HG02763 (cell line): ENCODE data around the gene CPA2.
"Not testable (repeated sequence)": the region's sequence is repeated elsewhere in the genome, so short reads cannot be mapped to it uniquely, and the experiment has no call there.

Experiments
- ATAC-seq: cut with Tn5 transposase; IDR thresholded peaks from one replicate; pipeline ENCODE4 v1.9.1; 2021; ENCODE audit warnings: mild to moderate bottlenecking, moderate library complexity; ENCODE audit not compliant: unreplicated experiment

The CPA2 gene

GRCh38 chr7:130249626-130250025, 17.0 kb upstream of the CPA2 start:
- ATAC-seq = not testable (repeated sequence)

GRCh38 chr7:130254555-130254954, 12.1 kb upstream of the CPA2 start:
- no peak for ATAC-seq

GRCh38 chr7:130256704-130257103, 10.0 kb upstream of the CPA2 start:
- no peak for ATAC-seq

GRCh38 chr7:130258494-130259078, 8.1 kb upstream of the CPA2 start:
- ATAC-seq = no peak

- no peak for ATAC-seq
Observed at GRCh38 chr7:130262448-130262847, 4.2 kb upstream of the CPA2 start.

GRCh38 chr7:130263130-130263529, 3.5 kb upstream of the CPA2 start:
- ATAC-seq = no peak

GRCh38 chr7:130266961-130267321, 278 bp downstream of the CPA2 start:
- ATAC-seq = no peak

GRCh38 chr7:130268463-130269317, 2.0 kb downstream of the CPA2 start:
- no peak for ATAC-seq

GRCh38 chr7:130269318-130269694, 2.6 kb downstream of the CPA2 start:
- ATAC-seq = no peak

GRCh38 chr7:130270947-130271800, 4.5 kb downstream of the CPA2 start:
- no peak for ATAC-seq

GRCh38 chr7:130272381-130273080, 5.9 kb downstream of the CPA2 start:
- ATAC-seq = no peak

- ATAC-seq = no peak
Observed at GRCh38 chr7:130273081-130273932, 6.6 kb downstream of the CPA2 start.

GRCh38 chr7:130273933-130274255, 7.2 kb downstream of the CPA2 start:
- ATAC-seq = no peak

GRCh38 chr7:130274296-130274695, 7.6 kb downstream of the CPA2 start:
- no peak for ATAC-seq

GRCh38 chr7:130274983-130275591, 8.4 kb downstream of the CPA2 start:
- ATAC-seq = no peak

GRCh38 chr7:130275826-130276297, 9.2 kb downstream of the CPA2 start:
- ATAC-seq = no peak

- no peak for ATAC-seq
Observed at GRCh38 chr7:130276796-130277762, 10.4 kb downstream of the CPA2 start.

GRCh38 chr7:130277763-130278643, 11.3 kb downstream of the CPA2 start:
- ATAC-seq = no peak
